Subcutaneous adipose tissue (tissue), 4 donors: Measurements from ENCODE around the gene HOXD3. TPM values are rescaled to one million over a fixed set of nuclear protein-coding genes. Genes with fewer than 3 reads are reported as not detected.

Source experiments
- CTCF ChIP-seq: fragments of 450-650 bp; IDR thresholded peaks from one replicate; pipeline ENCODE4 v1.5.1; 2016; ENCODE audit warnings: low read depth, mild to moderate bottlenecking, control low read depth, antibody characterized with exemption, moderate library complexity
- total RNA-seq, 4 donors: library from RNA; depleted of rRNA; stranded (reverse); fragments of >200 nt; gene quantifications; one replicate each; pipeline ENCODE4 v1.1.0, GENCODE V29; 2016

The HOXD3 gene
- total RNA-seq, 4 donors from 2014 or later, result 1.3 to 23.0 (median 3.6) TPM

- TF ChIP-seq CTCF, result no peak
Measured at GRCh38 chr2:176166272-176166671, 9.2 kb downstream of the HOXD3 start.

GRCh38 chr2:176167398-176167797, 10.3 kb downstream of the HOXD3 start:
- TF ChIP-seq CTCF, result no peak

GRCh38 chr2:176169181-176169580, 12.1 kb downstream of the HOXD3 start:
- TF ChIP-seq CTCF, result no peak

GRCh38 chr2:176169711-176170110, 12.6 kb downstream of the HOXD3 start:
- TF ChIP-seq CTCF, result no peak

- no peak for TF ChIP-seq CTCF
Measured at GRCh38 chr2:176170602-176171305, 13.6 kb downstream of the HOXD3 start.

GRCh38 chr2:176171351-176172006, 14.4 kb downstream of the HOXD3 start:
- no peak for TF ChIP-seq CTCF

- TF ChIP-seq CTCF, result no peak
Measured at GRCh38 chr2:176172007-176172894, 15.1 kb downstream of the HOXD3 start.
